DND-41 (cell line): ENCODE results near the gene PNISR.

ENCODE experiments used
- ATAC-seq: fragments of 200-7000 bp; cut with Tn5 transposase; 3 replicates; pipeline ENCODE4 v1.9.1; 2021; ENCODE audit warnings: low read depth; ENCODE audit not compliant: insufficient read depth
- DNase-seq: peaks from one replicate; pipeline ENCODE4 v3.0.0-alpha.2; 2020
- H2AFZ ChIP-seq: 2 replicates; pipeline ENCODE4 v1.6.0; 2012; ENCODE audit warnings: low read depth, low read length
- H3K27ac ChIP-seq: 2 replicates; pipeline ENCODE4 v1.5.1; 2012; ENCODE audit warnings: low read length, inconsistent platforms
- H3K27me3 ChIP-seq: fragments of 200-600 bp; sonication (generic); 2 replicates; pipeline ENCODE4 v1.6.0; 2012; ENCODE audit warnings: low read length, mild to moderate bottlenecking, inconsistent platforms; ENCODE audit not compliant: insufficient read depth, poor library complexity
- H3K36me3 ChIP-seq: 2 replicates; pipeline ENCODE4 v1.5.1; 2012; ENCODE audit warnings: low read length, inconsistent platforms; ENCODE audit not compliant: insufficient read depth
- H3K4me1 ChIP-seq: 2 replicates; pipeline ENCODE4 v1.5.1; 2012; ENCODE audit warnings: mild to moderate bottlenecking, low read length; ENCODE audit not compliant: insufficient read depth
- H3K4me2 ChIP-seq: 2 replicates; pipeline ENCODE4 v1.6.0; 2012; ENCODE audit warnings: mild to moderate bottlenecking, moderate library complexity, low read length, inconsistent platforms; ENCODE audit not compliant: insufficient read depth
- H3K4me3 ChIP-seq, 2 experiments: fragments of 200-600 bp in 1 of 2; shearing (Covaris generic) in 1 of 2; 2 replicates each; pipeline ENCODE4 v1.5.1; 2012 to 2016; ENCODE audit warnings: inconsistent platforms in 2 of 2, low read length in 2 of 2, mild to moderate bottlenecking in 2 of 2, low read depth in 1 of 2, moderate library complexity in 1 of 2
- H3K79me2 ChIP-seq: 2 replicates; pipeline ENCODE4 v1.6.0; 2012; ENCODE audit warnings: low read length, inconsistent platforms; ENCODE audit not compliant: insufficient read depth
- H3K9ac ChIP-seq: 2 replicates; pipeline ENCODE4 v1.6.0; 2012; ENCODE audit warnings: low read depth, mild to moderate bottlenecking, inconsistent platforms, low read length, moderate library complexity
- H3K9me3 ChIP-seq: 2 replicates; pipeline ENCODE4 v1.5.1; 2012; ENCODE audit warnings: low read length, moderate library complexity, mild to moderate bottlenecking, inconsistent platforms; ENCODE audit not compliant: insufficient read depth, severe bottlenecking
- H4K20me1 ChIP-seq: 2 replicates; pipeline ENCODE4 v1.6.0; 2012; ENCODE audit warnings: low read length; ENCODE audit not compliant: insufficient read depth
- EZH2 ChIP-seq: IDR thresholded peaks from 3 replicates; pipeline ENCODE4 v1.6.1; 2012; ENCODE audit warnings: borderline replicate concordance, low read depth, mild to moderate bottlenecking, moderate library complexity, low read length, inconsistent platforms; ENCODE audit not compliant: severe bottlenecking
- TF ChIP-seq, protein P1 (sequence below): IDR thresholded peaks from 2 replicates; pipeline ENCODE4 v1.5.1; 2012; ENCODE audit warnings: borderline replicate concordance, low read length, moderate library complexity, mild to moderate bottlenecking; ENCODE audit not compliant: poor library complexity, severe bottlenecking; ENCODE audit errors: extremely low read depth

The PNISR gene, protein sequence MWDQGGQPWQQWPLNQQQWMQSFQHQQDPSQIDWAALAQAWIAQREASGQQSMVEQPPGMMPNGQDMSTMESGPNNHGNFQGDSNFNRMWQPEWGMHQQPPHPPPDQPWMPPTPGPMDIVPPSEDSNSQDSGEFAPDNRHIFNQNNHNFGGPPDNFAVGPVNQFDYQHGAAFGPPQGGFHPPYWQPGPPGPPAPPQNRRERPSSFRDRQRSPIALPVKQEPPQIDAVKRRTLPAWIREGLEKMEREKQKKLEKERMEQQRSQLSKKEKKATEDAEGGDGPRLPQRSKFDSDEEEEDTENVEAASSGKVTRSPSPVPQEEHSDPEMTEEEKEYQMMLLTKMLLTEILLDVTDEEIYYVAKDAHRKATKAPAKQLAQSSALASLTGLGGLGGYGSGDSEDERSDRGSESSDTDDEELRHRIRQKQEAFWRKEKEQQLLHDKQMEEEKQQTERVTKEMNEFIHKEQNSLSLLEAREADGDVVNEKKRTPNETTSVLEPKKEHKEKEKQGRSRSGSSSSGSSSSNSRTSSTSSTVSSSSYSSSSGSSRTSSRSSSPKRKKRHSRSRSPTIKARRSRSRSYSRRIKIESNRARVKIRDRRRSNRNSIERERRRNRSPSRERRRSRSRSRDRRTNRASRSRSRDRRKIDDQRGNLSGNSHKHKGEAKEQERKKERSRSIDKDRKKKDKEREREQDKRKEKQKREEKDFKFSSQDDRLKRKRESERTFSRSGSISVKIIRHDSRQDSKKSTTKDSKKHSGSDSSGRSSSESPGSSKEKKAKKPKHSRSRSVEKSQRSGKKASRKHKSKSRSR

GRCh38 chr6:99424761-99425646 is at the start of gene PNISR:
TSS of gene PNISR (minus strand) at chr6:99425308. CDS start at chr6:99414659, 10,649 bp downstream.
- peak within 1 kb of the TSS; percentile 80 for H3K4me2 ChIP-seq
- peaks cover 28% of the 10 kb centered on the region for H3K36me3 ChIP-seq
- TF ChIP-seq EZH2, result no peak
- TF ChIP-seq, protein P1, sequence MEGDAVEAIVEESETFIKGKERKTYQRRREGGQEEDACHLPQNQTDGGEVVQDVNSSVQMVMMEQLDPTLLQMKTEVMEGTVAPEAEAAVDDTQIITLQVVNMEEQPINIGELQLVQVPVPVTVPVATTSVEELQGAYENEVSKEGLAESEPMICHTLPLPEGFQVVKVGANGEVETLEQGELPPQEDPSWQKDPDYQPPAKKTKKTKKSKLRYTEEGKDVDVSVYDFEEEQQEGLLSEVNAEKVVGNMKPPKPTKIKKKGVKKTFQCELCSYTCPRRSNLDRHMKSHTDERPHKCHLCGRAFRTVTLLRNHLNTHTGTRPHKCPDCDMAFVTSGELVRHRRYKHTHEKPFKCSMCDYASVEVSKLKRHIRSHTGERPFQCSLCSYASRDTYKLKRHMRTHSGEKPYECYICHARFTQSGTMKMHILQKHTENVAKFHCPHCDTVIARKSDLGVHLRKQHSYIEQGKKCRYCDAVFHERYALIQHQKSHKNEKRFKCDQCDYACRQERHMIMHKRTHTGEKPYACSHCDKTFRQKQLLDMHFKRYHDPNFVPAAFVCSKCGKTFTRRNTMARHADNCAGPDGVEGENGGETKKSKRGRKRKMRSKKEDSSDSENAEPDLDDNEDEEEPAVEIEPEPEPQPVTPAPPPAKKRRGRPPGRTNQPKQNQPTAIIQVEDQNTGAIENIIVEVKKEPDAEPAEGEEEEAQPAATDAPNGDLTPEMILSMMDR, result no peak
- H3K79me2 ChIP-seq, result peaks cover 74% of the 10 kb centered on the region
- H3K9me3 ChIP-seq, result no peaks in the 10 kb centered on the region
- H3K4me1 ChIP-seq, result peaks cover 56% of the 10 kb centered on the region
- peak within 1 kb of the TSS; percentile 38 to 75 for H3K4me3 ChIP-seq
- H3K27me3 ChIP-seq, result no peaks in the 10 kb centered on the region
- peak within 1 kb of the TSS; percentile 87 for H2AFZ ChIP-seq
- peak within 1 kb of the TSS; percentile 79 for H3K9ac ChIP-seq
- DNase-seq (peak; percentile 93), ATAC-seq (peak; percentile 85)
- peaks cover 44% of the 10 kb centered on the region for H4K20me1 ChIP-seq
- peak within 1 kb of the TSS; percentile 96 for H3K27ac ChIP-seq

- Histone ChIP-seq H3K9me3 (no peaks in the 10 kb centered on the region), H2AFZ (no peak overlapping the region), H3K79me2 (no peaks in the 10 kb centered on the region), H3K27me3 (no peaks in the 10 kb centered on the region), H4K20me1 (no peaks in the 10 kb centered on the region), H3K27ac (no peak overlapping the region), H3K4me2 (no peak overlapping the region), H3K9ac (no peak overlapping the region), H3K4me3 (no peak overlapping the region), H3K36me3 (peaks cover 24% of the 10 kb centered on the region; the same call in 1 of the 2 replicates), H3K4me1 (no peaks in the 10 kb centered on the region)
- DNase-seq (no peak), ATAC-seq (no peak)
- no peak for TF ChIP-seq EZH2
Measured at GRCh38 chr6:99473730-99474129, 48.6 kb upstream of the PNISR start.

DNA sequence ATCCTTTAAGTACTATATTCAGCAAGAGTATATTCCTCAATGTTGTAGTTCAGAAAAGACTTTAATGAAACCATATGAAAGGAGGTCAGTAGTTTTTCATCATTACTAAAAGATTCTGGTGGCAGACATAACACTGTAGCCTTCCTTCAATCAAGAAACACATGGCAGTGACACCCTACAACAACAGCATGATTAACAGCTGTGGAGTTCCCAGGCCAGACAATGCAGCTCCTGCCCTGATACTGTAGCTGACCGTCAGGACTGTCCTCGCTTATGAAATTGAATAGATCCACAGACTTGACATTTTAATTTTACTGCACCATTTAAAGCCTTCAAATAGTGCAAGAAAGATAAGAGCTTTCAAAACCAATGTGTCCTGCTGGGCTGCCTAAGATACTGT is 46.5 kb upstream of the PNISR start:
- H3K36me3 ChIP-seq, result peaks cover 24% of the 10 kb centered on the region; the same call in 1 of the 2 replicates
- H2AFZ ChIP-seq, result no peak overlapping the region
- DNase-seq, result no peak
- ATAC-seq, result no peak
- H4K20me1 ChIP-seq, result no peaks in the 10 kb centered on the region
- no peak overlapping the region for H3K4me2 ChIP-seq
- TF ChIP-seq EZH2, result no peak
- TF ChIP-seq, protein P1, result no peak
- H3K9me3 ChIP-seq, result no peaks in the 10 kb centered on the region
- no peak overlapping the region for H3K9ac ChIP-seq
- no peak overlapping the region for H3K27ac ChIP-seq
- no peaks in the 10 kb centered on the region for H3K4me1 ChIP-seq
- H3K79me2 ChIP-seq, result no peaks in the 10 kb centered on the region
- no peak overlapping the region for H3K4me3 ChIP-seq
- no peaks in the 10 kb centered on the region for H3K27me3 ChIP-seq
